NCI-H748 treated with DMSO at 0.1 percent for 48 hours (cell line): ENCODE measurements around the gene PRC1.
"Not testable (repeated sequence)": the region's sequence is repeated elsewhere in the genome, so short reads cannot be mapped to it uniquely, and the experiment has no call there.

Experiments
- DNase-seq: peaks from one replicate; lab custom pipeline; 2025; lab: John Stamatoyannopoulos, UW

Gene PRC1, protein sequence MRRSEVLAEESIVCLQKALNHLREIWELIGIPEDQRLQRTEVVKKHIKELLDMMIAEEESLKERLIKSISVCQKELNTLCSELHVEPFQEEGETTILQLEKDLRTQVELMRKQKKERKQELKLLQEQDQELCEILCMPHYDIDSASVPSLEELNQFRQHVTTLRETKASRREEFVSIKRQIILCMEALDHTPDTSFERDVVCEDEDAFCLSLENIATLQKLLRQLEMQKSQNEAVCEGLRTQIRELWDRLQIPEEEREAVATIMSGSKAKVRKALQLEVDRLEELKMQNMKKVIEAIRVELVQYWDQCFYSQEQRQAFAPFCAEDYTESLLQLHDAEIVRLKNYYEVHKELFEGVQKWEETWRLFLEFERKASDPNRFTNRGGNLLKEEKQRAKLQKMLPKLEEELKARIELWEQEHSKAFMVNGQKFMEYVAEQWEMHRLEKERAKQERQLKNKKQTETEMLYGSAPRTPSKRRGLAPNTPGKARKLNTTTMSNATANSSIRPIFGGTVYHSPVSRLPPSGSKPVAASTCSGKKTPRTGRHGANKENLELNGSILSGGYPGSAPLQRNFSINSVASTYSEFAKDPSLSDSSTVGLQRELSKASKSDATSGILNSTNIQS

DNA sequence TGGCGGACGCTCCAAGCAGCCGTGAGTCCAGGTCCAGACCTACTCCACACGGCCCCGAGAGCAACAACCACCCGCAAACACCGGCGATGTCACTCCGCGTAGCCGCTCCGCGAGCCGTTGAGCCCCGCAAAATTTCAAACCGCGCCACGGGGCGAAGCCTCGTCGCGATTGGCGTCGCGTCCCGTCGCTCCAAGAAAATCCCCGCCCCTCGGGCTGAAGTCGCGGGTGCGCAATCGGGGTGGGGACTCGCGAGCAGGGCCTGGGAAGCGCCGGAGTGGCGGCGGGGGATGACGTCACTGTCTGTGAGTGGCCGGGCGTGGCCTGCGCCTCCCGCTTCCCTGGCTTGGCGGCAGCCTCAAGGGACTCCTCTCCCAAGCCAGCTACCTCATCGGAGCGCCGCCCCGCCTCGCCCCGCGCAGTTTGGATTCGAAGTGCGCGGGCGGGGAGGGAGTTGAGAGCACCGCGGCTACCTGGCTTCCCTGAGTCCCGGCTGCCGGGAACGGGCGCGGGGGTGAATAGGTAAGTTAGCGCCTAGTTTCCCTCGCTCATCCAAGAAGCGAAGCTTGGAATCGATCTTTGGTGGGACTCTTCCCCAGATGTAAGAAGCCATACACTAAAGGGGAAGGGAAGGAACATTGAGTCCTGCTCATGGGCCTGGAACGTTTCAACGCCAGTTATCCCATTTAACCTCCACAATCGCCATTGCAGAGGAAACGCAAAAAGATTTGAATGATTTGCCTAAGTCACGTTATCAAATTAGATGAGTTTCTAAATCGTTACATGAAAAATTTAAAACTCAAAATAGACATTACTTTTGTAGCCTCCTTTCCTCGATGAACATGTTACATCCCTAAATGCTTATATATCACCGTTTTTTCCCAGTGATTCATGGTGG, at the start of gene PRC1:
PRC1 (minus strand) TSS at position 119 of the 895 bp plus-strand sequence; CDS start at position 1, 118 bp downstream.
- DNase-seq, result peak; percentile 85

DNA sequence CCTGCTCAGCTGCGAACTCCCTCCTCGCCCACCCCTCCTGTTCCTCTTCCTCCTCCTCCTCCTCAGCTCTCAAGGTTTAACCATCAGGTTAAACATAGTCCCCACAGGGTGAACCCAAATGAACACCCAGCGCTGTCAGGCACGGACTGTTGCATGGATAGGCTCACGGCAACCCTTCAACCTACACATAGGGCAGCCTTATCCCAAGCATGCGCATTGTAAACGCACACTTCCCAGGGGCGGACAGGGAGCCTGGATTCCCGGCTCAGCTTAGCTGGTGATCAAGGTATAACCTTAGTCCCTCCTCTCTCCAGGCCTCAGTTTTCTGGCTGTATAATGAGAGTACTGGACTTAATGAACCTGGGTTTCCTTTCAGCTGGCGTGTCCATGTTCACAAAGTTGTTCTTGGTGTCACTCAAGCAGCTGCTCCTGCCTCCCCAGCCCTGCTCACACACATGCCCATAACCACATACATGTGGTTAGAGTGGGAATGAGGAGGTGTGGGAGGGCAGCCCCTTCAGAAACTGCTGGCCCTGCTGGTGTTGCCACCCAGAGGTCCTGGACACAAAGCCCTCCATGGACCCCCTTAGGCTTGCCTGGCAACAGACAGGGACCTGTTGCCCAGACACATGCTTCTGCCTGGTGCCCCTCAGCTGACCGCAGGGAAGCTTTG, 49.0 kb upstream of the PRC1 start:
- DNase-seq, result no peak

DNA sequence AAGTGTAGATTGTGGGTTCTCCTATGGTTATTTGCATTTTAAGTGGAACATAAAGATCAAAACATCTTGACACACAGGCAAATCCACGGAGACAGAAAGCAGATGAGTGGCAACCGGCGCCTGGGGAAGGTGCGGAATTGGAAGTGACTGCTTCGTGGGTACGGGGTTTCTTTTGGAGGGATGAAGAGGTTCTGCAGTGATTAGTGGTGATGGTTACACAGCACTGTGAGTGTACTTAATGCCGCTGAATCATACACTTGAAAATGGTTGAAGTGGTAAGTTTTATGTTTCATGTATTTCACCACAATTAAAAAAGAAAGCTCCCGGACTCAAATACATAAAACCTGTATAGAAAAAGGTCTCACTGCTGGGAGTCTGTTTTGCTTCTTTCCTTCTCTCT, 46.5 kb upstream of the PRC1 start:
- DNase-seq, result no peak

DNA sequence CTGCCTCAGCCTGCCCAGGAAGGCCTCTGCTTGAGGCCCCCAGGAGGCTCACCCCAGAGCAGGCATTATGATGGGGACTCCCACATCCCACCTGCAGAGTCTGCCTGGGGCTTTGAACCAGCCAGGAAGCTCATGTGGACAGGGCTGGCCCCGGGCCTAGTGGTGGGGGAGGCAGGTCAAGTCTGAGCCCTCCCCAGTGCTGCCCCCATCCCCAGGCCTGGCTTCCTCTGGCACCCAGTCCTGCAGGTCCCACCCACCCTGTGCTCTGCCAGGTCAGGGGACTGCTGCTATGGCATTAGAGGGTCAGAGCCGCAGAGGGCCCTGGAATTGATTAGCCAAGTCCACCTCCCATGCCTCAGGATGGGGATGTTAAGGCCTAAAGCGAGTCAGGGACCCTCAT, 45.7 kb upstream of the PRC1 start:
- DNase-seq, result no peak

DNA sequence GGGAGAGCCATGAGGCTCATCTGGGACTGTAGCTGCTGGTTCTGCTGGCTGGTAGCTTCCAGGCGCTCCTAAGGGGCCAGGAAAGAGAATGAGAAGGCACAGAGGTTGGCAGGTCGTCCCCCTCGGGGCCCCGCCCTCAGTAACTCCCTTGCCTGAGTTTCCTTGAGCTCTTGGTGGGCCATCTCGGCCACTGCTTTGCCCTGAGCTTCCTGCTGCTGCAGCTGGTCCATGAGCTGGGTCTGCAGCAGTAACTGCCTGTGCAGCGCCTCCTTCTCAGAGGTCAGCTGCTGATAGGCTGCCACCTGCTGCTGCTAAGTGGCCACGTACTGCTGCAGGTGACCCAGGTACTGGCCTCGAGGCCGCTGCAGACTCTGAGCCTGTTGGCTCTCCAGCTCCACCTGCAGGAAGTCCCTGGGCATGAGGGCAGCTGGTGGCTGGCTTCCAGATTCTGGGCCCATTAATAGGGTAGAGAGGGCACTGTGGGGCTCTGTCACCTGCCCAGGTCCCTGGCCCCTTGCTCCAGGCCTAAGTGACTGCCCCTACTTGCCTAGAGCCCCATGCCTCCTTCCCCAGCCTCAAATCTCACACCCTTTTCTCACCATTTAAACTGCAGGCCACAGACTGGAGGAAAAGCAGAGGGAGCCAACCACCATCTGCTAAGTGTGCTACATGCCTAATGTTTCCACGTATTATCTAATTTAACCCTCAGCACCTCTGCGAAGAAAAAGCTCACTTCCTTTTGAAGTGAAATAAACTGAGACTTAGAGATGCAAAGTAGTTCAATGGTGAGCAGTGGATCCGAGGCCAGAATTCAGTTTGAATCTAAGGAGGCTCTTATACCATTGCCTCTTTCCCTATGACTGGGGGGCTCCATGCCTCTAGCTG, 38.8 kb upstream of the PRC1 start:
- DNase-seq, result peak; percentile 26

DNA sequence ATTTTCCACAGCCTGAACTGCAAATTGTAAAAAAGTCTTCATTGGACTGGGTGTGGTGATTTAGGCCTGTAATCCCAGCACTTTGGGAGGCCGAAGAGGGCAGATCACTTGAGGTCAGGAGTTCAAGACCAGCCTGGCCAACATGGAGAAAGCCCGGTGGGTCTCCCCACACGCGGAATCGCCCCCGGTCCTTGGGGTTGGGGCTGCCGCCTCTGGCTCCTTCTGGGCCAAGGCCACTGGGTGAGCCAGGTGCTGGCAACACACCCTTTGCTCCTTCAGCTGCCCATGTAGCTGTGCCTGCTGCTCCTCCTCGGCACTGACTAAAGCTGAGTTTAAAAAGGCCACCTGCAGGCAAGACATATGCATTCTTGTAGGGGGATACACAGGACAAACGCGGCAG, 37.5 kb upstream of the PRC1 start:
- no peak for DNase-seq

DNA sequence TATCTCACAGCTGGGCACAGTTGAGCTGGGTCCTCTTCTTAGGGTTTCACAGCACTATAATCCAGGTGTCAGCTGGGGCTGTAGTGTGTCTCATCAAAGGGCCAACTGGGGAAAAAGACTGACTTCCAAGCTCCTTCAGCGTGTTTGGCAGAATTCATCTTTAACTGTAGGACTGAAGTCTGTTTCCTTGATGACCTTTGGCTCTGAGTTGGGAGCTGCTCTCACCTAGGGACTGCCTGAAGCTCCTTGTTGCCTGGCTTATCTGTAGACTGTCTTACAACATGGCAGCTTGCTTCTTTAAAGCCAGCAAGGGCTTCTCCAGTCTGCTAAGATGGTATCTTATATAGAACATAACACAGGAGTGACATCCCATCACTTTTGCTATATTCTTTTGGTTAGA, 33.3 kb upstream of the PRC1 start:
- DNase-seq, result no peak

DNA sequence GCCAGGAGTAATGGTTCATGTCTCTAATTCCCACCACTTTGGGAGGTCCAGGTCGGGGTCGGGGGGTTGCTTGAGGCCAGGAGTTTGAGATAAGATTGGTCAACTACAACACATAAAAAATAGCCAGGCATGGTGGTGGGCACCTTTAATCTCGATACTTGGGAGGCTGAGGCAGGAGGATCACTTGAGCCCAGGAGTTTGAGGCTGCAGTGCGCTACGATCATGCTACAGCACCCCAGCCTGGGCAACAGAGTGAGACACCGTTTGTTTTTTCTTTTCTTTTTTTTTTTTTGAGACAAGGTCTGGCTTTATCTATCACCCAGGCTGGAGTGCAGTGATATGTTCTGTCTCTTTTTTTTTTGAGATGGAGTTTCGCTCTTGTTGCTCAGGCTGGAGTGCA, 29.4 kb upstream of the PRC1 start:
- no peak for DNase-seq

DNA sequence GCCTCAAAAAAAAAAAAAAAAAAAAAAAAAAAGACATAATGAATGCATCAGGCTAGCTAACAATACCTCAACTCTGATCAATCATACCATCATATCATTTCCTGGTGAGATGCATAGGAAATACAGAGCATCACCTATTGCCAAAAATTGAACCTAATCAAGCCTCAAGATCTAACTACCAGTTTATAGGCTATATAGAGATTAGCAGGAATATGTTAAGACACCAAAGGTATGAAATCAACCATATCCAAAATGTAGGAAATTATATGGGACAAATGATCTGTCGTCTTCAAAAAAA, 28.4 kb upstream of the PRC1 start:
- no peak for DNase-seq

DNA sequence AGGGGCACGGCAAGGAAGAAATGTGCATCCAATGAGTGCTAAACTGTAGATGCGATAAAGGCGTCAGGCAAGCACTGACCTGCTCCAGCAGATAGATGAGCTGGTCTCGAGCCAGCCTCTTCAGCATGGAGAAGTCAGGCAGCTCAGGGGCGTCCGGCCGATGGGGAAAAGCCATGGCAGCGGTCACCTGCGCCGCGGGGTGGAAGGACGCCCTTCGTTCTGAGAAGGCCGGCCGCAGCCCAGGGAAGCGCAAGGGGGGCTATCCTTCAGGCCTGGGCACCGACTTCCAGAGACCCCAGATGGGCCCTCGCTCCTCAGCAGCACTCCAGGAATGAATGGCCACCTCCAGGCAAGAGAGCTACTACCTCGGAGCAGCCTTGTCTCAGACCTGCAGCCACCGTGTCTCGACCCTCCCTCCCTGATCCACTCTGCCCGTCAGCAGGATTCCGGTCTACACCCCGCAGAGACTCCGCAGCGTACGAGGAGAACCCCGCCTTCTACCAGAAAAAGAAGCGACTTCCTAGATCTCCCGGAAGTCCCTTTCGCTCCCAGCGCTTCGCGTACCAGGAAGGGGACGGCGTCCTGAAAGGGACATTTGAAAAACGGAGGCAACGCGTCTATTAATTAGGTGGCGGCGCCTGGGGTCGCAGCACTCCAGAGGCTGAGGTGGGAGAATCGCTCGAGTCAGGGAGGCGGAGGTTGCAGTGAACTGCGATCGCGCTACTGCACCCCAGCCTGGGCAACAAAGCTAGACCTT, 27.9 kb upstream of the PRC1 start, which contains the start of gene VPS33B:
VPS33B (minus strand) TSS at position 520 of the 757 bp plus-strand sequence; CDS start at position 175, 345 bp downstream.
- DNase-seq, result peak; percentile 39

DNA sequence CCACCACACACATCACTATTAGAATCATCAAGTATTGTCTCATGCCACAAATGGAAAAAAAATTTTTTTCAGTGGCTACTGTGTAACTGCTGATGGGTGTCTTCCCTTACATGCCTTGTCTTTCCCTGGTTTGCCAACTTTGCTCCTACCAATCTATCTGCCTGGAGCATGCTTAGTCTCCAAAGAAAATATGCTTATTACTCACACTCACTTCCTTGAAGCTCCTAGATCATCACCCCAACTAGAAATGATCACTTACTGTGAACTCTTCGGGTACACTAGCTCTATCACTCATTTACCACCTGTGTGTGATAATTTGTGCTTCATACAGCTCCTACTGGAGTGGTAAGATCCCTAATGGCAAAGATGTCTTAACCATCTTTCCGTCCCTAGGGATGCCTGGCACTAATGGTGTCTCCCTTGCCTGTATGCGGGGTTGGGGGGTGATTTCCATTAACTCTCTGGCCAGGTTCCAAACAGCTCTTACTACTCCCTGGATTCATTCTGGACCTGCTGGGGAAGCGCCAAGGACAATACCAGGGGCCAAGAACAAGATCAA, 27.3 kb upstream of the PRC1 start:
- no peak for DNase-seq

DNA sequence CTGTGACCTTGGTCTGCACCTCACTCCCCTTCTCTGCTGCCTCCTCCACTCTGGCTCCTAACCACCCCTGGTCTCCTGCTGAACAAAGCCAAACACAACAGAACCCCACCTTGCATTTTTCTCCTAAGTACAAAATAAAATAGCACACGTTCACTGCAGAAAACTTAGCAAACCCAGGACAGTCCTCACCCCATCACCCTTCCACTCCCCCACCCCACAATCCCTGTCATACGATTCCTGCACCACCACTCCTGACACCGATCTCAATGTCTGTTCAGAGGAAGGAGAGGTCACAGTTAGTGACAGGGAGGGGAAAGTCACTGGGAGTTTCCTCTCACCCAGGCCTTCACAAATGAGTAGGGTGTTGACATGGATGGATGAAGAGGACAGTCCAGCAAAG, 23.8 kb upstream of the PRC1 start:
- no peak for DNase-seq

DNA sequence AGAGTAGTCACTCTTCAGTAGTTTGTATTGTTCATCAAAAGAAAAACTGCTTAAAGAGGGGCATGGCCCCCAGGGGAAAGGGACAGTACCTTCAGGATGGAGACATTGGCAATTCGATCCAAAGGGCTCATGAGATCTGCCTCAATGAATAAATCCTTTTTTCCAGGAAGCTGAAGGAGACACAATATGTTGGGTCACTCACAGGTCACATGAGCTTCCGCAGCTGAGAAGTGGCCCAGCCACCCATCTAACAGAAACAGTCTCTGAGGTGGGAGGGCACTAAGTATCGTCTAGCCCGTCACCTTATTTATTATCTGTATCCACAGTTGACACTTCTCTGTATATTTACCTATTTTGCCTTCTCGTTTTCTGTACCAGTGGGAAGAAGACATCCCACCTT, 23.4 kb upstream of the PRC1 start:
- no peak for DNase-seq

DNA sequence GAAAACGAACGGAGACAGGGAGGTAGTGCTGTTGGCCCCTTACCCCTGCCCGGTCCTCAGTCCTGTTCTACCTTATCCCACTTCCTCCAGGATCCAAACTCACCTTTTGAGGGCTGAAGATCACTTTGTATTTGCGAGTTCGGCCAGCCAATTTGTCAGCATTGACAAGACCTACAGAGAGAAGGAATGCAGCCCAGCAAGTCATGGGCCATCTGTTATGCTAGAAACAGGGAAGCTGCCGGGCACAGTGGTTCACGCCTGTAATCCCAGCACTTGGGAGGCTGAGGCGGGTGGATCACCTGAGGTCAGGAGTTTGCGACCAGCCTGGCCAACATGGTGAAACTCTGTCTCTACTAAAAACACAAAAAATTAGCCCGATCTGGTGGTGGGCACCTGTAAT, 19.4 kb upstream of the PRC1 start:
- DNase-seq, result not testable (repeated sequence)

DNA sequence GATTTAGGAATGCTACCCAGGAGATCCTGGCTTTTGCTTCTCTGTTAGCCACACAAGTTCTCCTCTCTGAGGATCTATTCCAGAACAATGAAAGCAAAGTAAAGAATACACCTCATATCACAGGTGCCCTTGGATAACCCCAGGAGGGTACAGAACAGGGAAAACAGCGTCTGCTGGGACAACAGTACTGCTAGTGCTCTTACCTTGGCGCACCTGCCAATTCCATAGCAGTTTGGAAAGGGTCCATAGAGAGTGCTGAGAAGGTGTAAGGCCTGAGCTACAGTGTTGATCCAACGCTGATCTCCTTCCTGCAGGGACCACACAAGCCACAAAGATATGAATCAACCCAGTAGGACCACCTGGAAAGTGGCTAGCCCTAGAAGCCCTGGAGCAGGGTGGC, 12.9 kb upstream of the PRC1 start:
- no peak for DNase-seq

DNA sequence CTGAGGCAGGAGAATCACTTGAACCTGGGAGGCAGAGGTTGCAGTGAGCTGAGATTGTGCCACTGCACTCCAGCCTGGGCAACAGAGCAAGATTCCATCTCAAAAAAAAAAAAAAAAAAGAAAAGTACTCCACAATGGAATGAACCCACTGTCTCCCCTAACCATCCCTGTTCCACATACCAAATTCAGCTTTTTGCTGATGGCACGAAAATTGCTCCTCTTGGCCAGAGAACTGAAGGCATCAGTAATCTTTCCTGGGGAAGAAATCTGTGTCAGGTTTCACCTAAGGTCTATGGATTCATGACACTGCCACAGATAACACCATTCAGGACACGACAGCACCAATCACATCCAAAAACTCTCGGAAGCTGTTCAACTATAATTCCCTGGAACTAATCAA, 6.9 kb upstream of the PRC1 start:
- no peak for DNase-seq

DNA sequence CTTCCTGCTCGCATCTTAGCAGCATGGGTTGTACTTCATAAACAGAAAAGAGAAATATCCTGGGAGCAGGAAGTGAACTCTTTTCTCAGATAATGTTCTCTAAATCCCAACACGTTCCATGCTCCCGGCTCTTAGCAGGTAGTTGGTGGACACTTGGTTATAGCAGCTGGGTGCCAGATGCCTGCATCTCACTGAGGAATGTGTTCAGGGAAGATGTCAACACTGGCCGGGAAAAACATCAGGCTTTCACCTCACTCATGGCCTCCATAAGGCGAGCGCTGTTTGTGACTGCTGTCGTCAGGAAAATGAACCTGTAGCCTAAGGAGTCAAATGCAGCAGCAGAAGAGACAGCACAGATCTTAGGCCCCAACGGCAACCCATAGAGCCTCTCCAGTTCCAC, 4.4 kb upstream of the PRC1 start:
- no peak for DNase-seq

DNA sequence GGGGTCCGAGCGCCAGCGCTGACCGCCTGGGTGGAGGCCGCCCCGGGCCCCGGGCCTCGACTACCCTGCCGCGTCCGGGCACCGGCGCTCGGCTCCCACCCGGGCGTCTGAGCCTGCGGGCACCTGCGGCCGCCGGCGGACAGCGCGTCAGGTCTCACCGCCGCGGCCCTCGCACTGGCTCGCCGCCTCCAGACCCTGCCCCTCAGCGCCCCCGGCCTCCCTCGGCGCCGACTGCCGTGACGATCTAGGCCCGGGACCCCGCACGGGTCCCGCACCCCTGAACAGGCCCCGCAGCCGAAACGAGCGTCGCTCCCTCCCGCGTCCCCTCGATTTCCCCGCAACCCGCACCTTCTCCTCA, 297 bp downstream of the PRC1 start:
- no peak for DNase-seq

DNA sequence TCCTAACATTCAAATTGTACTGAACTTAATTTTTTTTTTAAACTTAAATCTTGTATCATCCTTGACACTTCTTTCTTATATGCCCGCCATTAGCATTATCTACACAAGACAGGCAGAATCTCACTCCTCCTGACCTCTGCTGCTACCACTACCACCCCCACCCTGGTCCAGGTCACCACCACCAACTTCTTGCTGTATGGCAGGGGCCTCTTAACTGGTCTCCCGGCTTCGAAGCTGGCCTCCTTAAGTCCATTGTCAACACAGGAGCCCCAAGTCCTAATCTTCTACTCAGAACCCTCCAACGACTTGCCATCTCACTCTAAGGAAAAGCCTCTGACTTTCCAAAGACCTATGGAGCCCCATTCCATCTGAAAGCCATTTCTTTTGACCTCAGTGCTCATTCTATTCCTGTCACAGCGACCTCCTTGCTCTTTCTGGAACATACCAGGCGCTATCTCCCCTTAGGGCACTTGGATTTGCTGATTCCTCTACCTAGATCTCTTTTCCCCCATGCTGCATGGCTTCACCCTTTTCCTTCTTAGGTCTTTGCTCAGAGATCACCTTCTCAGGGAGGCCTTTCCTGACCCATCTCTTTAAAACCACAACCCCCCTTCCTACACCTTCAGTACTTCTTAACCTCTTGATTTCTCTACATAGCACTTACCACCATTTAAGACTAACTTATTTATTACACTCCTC, 2.6 kb downstream of the PRC1 start:
- no peak for DNase-seq

DNA sequence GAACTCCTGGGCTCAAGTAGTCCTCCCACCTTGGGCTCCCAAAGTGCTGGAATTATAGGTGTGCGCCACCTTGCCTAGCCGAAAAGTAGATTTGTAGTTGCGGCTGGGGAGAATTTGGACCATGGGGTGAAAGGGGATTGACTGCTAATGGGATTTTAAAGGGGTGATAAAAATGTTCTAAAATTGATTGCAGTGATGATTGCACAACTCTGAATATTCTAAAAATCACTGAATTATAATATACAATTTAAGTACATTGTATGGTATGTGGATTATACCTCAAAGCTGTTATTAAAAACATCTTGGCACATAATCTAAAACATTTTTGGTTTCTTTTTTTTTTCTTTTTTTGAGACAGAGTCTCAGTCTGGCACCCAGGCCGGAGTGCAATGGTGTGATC, 3.9 kb downstream of the PRC1 start:
- DNase-seq, result no peak
